HG02885 (cell line): ENCODE data around the gene SNRPN.
"Not testable (repeated sequence)": the region's sequence is repeated elsewhere in the genome, so short reads cannot be mapped to it uniquely, and the experiment has no call there.

ENCODE experiments used
- ATAC-seq: cut with Tn5 transposase; IDR thresholded peaks from one replicate; pipeline ENCODE4 v1.9.1; 2021; ENCODE audit warnings: mild to moderate bottlenecking; ENCODE audit not compliant: unreplicated experiment, poor library complexity

SNRPN gene

DNA sequence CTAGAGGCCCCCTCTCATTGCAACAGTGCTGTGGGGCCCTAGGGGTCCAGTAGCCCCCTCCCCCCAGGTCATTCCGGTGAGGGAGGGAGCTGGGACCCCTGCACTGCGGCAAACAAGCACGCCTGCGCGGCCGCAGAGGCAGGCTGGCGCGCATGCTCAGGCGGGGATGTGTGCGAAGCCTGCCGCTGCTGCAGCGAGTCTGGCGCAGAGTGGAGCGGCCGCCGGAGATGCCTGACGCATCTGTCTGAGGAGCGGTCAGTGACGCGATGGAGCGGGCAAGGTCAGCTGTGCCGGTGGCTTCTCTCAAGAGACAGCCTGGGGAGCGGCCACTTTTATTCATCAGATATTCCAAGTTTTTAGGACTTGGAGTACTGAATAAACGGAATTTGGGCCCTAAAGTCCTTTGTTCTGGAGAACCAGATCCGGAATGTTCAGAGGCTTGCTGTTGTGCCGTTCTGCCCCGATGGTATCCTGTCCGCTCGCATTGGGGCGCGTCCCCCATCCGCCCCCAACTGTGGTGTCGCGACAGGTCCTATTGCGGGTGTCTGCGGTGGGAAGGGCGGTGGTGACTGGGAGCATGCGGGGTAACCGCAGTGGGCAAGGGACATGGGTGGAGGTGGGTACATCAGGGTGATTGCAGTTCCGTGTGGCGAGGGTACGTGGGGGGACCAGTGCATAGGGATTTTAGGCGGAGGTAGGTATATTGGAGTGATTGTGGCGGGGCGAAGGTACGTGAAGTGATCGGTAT lies at the start of gene SNRPN, which contains the start of gene SNURF:
SNRPN (plus strand) TSS at position 205 of the 748 bp plus-strand sequence. CDS start 19,467 bp downstream, outside the sequence.
SNURF (plus strand) TSS at position 205 of the 748 bp plus-strand sequence; CDS start at position 267, 62 bp downstream.
- ATAC-seq: peak; percentile 77

DNA sequence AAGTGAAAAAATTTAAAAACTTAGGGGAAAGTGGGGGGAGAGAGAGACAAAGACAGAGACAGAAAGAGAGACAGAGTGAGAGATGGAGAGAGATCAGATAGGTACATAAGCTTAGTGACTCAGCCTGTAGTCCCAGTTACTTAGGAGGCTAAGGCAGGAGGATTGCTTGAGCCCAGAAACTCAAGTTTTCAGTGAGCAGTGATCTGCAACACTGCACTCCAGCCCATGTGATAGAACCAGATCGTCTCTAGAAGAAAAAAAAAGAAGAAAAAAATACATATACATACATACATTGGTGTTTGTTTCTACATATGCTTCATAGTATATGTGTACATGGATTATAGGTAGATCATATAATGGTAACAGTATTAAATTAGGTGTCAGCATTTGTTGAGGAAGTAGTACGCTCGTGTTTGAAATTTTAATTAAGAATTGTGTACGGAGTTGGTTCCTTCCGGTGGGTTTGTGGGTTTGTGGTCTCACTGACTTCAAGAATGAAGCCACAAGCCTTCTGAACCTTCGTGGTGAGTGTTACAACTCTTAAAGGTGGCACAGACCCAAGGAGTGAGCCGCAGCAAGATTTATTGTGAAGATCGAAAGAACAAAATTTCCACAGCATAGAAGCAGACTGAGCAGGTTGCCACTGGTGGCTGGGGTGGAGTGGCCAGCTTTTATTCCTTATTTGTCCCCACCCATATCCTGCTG lies 38.3 kb upstream of the SNRPN start:
- ATAC-seq: no peak

DNA sequence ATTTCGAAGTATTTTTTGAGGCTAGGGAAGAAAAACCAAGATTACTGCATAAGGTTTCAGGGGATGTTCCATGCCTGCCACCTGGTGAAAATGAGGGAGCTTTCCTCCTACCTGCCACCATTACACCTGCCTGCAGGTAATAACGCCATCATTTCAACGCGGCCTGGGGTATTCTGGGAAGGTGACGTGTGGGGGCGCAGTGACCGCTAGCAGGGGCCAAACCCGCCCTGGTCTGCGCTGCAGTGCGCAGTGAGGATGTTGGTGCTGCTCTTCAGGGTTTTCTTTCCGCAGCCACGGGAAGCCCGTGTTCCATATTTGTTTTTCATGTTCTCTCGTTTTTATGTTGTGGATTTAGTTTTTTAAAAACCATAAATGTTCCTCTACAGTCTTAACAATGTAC lies 37.4 kb upstream of the SNRPN start:
- ATAC-seq: no peak

DNA sequence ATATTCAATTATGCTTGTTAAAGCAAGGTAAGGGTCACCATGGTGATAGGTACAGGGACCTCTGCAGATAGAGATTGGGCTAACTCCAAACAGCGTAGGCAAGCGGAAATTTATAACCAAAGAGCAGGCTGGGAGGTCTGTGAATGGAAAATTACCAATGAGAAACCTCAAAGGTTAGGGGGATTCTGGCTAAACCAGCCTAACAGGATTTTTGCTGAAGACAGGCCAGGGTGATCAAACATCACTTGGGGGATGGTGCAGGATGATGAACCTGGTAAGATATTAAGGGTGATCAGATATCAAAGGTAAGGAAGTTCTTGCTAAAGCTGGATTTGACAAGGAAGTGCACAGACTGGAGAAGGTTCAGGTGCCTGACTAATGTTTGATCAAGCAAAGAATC lies 35.3 kb upstream of the SNRPN start:
- no peak for ATAC-seq

DNA sequence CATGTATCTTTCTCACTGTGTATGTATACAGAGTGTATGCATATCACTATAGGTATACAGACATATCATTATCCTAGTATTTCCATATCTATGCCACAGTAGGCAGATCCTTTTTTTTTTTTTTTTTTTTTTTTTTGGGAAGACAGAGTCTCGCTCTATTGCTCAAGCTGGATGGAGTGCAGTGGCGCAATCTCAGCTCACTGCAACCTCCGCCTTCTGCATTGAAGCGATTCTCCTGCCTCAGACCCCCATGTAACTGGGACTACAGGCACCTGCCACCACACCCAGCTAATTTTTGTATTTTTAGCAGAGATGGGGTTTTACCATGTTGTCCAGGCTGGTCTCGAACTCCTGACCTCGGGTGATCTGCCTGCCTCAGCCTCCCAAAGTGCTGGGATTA lies 32.0 kb upstream of the SNRPN start:
- ATAC-seq: not testable (repeated sequence)

DNA sequence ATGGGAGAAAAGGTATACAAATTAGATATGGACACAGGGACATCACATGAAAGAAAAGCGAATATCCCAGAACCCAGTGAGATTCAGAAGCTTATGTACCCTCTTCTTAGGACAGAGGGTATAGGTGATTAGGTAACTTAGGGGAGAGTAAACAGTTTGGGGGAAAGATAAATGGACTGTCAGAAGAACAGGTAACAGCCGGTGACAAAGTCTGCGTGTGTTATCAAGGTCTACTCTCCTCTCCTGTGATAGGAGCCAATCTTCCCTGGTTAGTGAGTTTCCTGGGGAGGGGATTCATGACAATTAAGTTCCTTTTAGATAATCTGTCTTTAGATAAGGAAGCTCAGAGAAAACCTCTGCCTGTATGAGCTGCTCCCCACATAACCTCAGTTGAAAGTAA lies 30.6 kb upstream of the SNRPN start:
- no peak for ATAC-seq

DNA sequence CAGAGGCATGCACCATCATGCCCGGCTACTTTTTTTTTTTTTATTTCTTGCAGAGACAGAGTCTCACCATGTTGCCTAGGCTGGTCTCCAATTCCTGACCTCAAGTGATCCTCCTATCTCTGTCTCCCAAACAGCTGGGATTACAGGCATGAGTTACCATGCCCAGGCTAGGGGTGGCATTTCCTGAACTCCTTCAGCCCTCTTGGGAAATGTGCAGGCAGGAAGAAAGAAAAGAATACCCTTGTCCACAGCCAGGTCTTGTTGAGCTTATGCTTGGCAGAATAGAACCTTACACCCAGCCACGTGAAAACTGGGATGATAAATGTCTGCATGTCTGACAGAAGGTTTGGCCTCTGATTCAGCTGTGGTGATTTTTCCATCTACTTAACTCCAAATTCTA lies 30.2 kb upstream of the SNRPN start:
- ATAC-seq: no peak

DNA sequence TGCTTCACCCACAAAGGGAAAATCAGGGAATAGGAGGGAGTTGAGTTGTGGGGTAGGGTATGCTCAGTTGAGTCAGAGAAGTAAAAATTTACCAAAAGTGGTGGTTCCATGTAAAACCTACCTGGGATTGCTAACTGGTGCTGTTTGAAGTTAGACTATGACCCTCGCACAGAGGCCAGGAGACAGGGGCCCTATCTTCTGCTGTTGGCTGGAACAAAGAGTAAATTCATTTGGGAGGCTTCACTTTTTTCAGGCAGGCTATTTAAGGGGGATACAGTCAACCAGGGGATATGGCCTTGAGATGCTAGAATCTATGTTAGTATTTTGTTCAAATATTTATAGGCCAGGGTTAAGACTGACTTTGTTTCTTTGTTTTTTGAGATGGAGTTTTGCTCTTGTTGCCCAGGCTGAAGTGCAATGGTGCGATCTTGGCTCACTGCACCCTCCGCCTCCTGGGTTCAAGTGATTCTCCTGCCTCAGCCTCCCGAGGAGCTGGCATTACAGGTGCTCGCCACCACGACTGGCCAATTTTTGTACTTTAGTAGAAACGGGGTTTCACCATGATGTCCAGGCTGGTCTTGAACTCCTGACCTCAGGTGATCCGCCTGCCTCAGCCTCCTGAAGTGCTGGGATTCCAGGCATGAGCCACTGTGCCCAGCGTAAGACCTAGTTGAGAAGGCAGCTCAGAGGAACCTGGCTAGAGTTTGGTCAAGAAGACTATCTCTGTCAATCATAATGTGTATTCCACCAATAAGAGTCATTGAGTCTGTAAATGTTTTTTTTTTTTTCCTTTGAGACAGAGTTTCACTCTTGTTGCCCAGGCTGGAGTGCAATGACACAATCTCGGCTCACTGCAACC lies 22.7 kb upstream of the SNRPN start:
- ATAC-seq: not testable (repeated sequence)

DNA sequence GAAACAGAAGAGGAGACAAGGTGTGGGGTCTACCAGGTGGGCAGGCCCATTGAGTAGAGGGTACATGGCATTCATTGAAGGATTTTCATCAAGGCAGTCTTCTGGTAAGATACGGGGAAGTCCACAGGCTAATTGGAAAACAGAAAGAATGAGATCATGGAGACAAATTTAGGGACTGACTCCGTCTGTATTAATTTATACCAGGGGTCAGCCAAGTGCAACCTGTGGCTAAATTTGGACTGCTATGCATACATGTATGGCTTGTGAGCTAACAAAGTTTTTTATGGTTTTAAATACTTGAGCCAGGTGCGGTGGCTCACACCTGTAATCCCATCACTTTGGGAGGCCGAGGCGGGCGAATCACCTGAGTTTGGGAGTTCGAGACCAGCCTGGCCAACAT lies 21.1 kb upstream of the SNRPN start:
- ATAC-seq: no peak

DNA sequence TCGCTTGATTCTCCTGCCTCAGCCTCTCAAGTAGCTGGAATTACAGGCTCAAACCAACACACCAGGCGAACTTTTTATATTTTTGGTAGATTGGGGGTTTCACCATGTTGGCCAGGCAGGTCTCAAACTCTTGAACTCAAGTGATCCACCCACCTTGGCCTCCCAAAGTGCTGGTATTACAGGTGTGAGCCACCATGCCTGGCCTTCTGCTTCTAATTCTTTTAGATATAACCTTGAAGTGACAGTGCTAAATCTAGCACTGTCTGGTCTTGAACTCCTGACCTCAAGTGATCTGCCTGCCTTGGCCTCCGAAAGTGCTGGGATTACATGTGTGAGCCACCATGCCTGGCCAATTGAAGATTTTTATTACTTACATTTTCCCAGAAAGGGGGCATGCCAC lies 16.6 kb upstream of the SNRPN start:
- not testable (repeated sequence) for ATAC-seq

DNA sequence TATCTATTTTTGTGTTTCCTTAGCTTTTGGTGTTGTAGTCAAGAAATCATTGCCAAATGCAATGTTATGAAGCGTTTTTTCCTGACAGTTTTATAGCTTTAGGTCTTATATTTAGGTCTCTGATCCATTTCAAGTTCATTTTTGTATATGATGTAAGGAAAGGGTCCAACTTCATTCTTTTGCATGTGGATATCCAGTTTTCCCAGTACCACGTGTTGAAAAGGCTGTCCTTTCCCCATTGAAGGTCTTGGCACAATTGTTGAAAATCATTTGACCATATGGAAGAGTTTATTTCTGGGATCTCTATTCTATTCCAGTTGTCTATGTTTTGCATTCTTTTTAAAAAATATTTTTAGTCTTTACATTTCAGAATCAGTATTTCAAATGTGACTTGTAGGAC lies 14.6 kb upstream of the SNRPN start:
- no peak for ATAC-seq

DNA sequence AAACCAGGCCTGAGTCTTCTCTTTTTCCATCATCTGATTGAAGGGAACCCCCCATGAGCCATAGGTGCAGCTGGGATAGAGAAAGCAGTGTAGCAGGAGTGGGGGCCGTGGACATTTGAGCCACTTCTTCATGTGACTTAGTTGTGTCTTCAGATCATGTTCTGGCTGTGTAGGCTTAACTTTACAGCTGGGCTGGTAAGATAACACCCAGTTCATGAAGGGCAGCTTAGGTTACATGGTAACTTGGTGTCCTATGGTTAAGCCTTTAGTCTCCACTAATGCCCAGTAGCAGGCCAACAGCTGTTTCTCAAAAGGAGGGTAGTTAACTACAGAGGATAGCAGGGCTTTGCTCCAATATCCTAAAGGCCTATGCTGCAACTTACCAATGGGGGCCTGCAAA lies 11.4 kb upstream of the SNRPN start:
- no peak for ATAC-seq

DNA sequence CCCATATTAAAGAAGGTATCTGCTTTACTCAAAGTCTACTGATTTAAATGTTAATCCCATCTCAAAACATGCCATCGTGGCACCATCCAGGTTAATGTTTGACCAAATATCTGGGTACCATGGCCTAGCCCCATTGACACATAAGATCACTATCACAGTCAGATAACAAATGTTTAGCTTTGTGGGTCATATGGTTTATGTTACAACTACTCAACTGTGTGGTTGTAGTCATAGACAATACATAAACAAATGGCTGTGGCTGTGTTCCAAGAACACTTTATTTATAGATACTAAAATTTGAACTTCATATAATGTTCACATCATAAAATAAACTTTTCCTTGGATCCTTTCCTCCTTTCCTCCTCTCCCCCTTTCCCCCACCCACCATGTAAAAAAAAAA lies 9.8 kb upstream of the SNRPN start:
- ATAC-seq: no peak

DNA sequence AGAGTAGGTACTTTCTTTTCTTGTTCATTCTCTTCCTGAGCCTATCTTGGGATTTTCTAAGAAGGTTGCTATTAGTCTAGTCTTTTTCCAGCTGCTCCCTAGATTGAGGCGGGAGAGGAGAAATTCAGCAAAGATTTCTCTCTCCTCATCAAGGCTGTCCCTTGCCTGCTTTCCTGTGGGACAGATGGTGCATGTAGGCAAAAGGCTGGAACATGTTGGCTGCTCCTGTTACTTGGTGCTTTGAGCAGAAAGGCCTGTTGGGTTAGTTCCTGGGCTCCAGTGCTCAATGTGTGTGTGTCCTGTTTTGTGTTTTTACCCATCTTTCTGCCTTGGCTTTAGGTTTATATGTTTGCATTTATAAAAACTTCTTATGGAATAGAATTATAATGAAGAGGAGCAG lies 9.1 kb upstream of the SNRPN start:
- ATAC-seq: no peak

DNA sequence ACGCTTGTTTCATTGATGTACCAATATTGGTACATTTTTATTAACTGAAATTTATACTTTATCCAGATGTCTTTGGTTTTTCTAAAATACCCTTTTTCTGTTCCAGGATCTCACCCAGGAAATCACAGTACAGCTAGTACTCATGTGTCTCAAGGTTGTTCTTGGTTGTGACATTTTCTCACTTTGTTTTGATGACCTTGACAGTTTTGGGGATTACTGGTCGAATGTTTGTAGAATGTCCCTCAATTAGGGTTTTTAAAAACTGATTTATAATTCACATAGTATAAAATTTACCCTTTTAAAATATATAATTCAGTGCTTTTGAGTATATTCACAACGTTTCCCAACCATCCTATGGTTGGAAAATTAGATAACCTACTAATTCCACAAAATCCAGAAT lies 6.3 kb upstream of the SNRPN start:
- no peak for ATAC-seq

DNA sequence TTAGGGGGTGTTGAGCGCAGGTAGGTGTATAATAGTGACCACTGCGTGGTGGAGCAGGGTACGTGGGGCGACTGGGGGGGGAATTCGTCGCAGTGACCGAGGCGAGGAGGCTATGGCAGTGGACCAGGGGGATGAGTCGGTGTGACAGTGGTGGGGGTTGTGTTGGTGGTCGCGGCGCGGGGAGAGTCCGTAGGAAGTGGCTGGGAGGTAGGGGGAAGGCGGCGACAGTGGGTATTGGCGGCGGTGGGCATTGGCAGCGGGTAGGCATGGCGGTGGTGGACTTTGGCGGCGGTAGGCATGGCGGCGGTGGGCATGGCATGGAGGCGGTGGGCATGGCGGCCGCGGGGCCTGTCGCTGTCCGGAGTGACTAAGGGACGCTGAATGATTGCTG lies 739 bp downstream of the SNRPN start:
- no peak for ATAC-seq

DNA sequence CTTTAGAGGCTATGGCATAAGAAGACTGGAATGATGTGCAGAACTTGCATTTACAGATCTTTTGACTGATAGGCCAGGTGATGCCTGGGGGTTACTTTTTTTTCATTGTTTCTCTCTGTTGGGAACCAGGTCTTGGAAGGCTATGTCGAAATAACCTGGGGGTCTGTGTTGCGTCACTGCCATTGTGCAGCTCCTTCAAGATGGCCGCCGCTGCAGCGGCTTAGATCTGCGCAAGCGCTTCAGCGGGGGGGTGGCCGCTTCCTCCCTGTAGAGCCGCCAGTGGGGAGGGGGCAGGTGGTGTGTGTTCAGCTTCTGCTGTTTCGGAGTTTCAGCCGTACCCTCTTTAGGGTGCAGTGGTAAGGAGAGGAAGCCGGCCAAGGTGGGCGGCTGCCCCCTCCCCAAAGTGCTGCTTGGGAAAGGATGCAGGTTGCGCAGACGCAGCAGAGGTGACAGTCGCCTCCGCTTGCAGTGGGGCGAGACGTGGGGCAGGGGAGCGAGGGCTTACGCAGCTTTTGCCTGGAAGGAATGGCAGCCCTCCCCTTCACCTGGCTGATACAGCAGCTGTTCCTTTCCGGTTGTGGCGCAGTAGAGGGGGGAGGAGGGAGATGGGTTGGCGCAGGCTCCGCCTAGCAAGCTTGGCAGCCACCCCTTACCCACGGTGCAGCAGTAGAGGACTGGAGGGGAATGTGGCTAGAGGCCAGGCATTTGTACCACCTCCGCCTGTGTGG lies 1.5 kb downstream of the SNRPN start:
- ATAC-seq: peak; percentile 72

DNA sequence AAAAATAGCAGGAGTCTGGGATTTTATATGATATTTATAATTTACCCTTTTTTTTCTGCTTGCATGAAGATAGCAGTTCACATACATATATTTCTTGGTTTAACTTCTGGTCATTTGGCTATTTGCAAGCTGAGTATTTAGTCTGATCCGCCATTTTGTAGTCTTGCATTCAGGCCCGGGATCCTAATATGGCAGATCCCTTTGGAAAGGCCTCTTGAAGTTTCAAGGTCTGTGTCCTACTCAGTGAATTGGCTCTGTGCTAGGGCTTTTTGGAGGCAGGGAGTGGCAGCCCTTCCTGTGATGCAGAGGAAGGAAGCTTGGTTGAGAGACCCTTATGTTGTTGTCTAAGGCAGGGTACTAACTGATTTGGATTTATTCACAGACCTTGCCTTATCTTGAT lies 2.9 kb downstream of the SNRPN start:
- ATAC-seq: no peak

DNA sequence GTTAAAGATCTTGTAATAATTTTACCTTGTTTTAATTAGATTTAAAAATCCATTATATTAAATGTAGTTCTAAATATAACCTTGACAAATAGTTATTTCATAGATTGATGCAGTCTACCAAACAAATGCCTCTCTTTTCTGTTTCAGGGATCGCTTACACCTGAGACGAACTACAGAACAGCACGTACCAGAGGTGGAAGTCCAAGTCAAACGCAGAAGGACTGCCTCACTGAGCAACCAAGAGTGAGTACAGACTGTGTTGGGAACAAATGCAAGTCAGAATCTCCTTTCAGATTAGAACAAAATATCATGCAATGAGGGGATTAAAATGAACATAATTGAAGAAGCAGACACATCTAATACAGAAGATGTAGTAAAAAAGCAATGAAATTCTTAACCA lies 7.2 kb downstream of the SNRPN start:
- ATAC-seq: no peak

DNA sequence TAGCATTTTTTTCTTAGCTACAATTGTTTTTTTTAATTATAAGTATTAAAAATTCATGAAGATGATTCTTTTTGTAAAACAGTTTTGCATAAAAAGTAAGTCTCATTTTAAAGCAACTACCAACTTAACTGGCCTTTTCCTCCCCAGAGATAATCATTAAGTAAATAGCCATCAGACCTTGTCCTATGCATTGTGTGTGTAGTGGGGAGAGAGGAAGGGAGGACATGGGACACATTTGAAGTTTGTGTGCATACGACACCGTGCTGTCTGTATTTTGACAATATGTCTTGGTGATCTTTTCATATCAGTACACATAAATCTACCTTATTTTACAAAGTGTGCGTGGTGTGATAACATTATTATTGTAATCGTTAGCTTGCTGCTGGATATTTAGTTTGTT lies 8.1 kb downstream of the SNRPN start:
- no peak for ATAC-seq
